T-helper 2 cell (primary cell): ENCODE results near the gene PLD1.

ENCODE experiments used
- DNase-seq, 5 experiments: peaks; one replicate each; pipeline versions ENCODE4 v3.0.0 to v3.0.0-alpha.2; 2012 to 2022

PLD1 gene

GRCh38 chr3:171744158-171744741, 66.0 kb downstream of the PLD1 start:
- no peak for DNase-seq

- DNase-seq = no peak
Measured at GRCh38 chr3:171743327-171744157, 66.7 kb downstream of the PLD1 start.

GRCh38 chr3:171741377-171741776, 68.9 kb downstream of the PLD1 start:
- no peak for DNase-seq

- DNase-seq = no peak
Measured at GRCh38 chr3:171736556-171736955, 73.7 kb downstream of the PLD1 start.

- no peak for DNase-seq
Measured at GRCh38 chr3:171733561-171733960, 76.7 kb downstream of the PLD1 start.

GRCh38 chr3:171732756-171733155, 77.5 kb downstream of the PLD1 start:
- no peak for DNase-seq

- DNase-seq = no peak
Measured at GRCh38 chr3:171731691-171732090, 78.6 kb downstream of the PLD1 start.

- no peak for DNase-seq
Measured at GRCh38 chr3:171729452-171730334, 80.6 kb downstream of the PLD1 start.

GRCh38 chr3:171727288-171727687, 83.0 kb downstream of the PLD1 start:
- no peak for DNase-seq

- no peak for DNase-seq
Measured at GRCh38 chr3:171718493-171719185, 91.6 kb downstream of the PLD1 start.

GRCh38 chr3:171715155-171715554, 95.1 kb downstream of the PLD1 start:
- no peak for DNase-seq

GRCh38 chr3:171712171-171712938, 97.9 kb downstream of the PLD1 start:
- no peak for DNase-seq

- no peak for DNase-seq
Measured at GRCh38 chr3:171711461-171712170, 98.7 kb downstream of the PLD1 start.

GRCh38 chr3:171710359-171710758, 99.9 kb downstream of the PLD1 start:
- no peak for DNase-seq

GRCh38 chr3:171704814-171705213, 105.5 kb downstream of the PLD1 start:
- no peak for DNase-seq

GRCh38 chr3:171704002-171704401, 106.3 kb downstream of the PLD1 start:
- DNase-seq = peak in 2 of 5 experiments; percentile 18 to 38

- no peak for DNase-seq
Measured at GRCh38 chr3:171703144-171703543, 107.1 kb downstream of the PLD1 start.

- no peak for DNase-seq
Measured at GRCh38 chr3:171700653-171701052, 109.6 kb downstream of the PLD1 start.

GRCh38 chr3:171700157-171700556, 110.1 kb downstream of the PLD1 start:
- no peak for DNase-seq

- no peak for DNase-seq
Measured at GRCh38 chr3:171699601-171700000, 110.7 kb downstream of the PLD1 start.

GRCh38 chr3:171696805-171697204, 113.5 kb downstream of the PLD1 start:
- DNase-seq = no peak
